Urothelium cell line (cell line): ENCODE results near the gene TIMM23B.
"Not testable (repeated sequence)": the region's sequence is repeated elsewhere in the genome, so short reads cannot be mapped to it uniquely, and the experiment has no call there.

ENCODE experiments used
- DNase-seq: peaks from one replicate; pipeline ENCODE4 v3.0.0; 2011; ENCODE audit warnings: low spot score, mixed read lengths
- FAIRE-seq: peaks from 2 replicates; lab custom pipeline; 2011; peaks lifted over from hg19 to GRCh38; lab: Jason Lieb, UNC

Gene TIMM23B

GRCh38 chr10:49972094-49972493 lies 30.2 kb downstream of the TIMM23B start:
- DNase-seq, FAIRE-seq: not testable (repeated sequence)

GRCh38 chr10:49977756-49978155 lies 35.9 kb downstream of the TIMM23B start:
- DNase-seq, FAIRE-seq: not testable (repeated sequence)

GRCh38 chr10:49987207-49987606 lies 45.4 kb downstream of the TIMM23B start:
- DNase-seq, FAIRE-seq: not testable (repeated sequence)

- not testable (repeated sequence) for FAIRE-seq, DNase-seq
Measured at GRCh38 chr10:49988376-49988775, 46.5 kb downstream of the TIMM23B start, which contains the start of gene AGAP6. Gene AGAP6 (plus strand): TSS chr10:49988406. CDS start chr10:49988716, 310 bp downstream.

- FAIRE-seq, DNase-seq: not testable (repeated sequence)
Measured at GRCh38 chr10:49995321-49995720, 53.5 kb downstream of the TIMM23B start.

- not testable (repeated sequence) for DNase-seq, FAIRE-seq
Measured at GRCh38 chr10:50014024-50014423, 72.2 kb downstream of the TIMM23B start.

GRCh38 chr10:50015596-50016220 lies 73.9 kb downstream of the TIMM23B start:
- not testable (repeated sequence) for FAIRE-seq, DNase-seq

- FAIRE-seq, DNase-seq: not testable (repeated sequence)
Measured at GRCh38 chr10:50016926-50017325, 75.1 kb downstream of the TIMM23B start.

GRCh38 chr10:50017646-50018045 lies 75.8 kb downstream of the TIMM23B start:
- FAIRE-seq, DNase-seq: not testable (repeated sequence)

- FAIRE-seq, DNase-seq: not testable (repeated sequence)
Measured at GRCh38 chr10:50019279-50019678, 77.4 kb downstream of the TIMM23B start.

- DNase-seq, FAIRE-seq: not testable (repeated sequence)
Measured at GRCh38 chr10:50020451-50021024, 78.7 kb downstream of the TIMM23B start.

- no peak for FAIRE-seq
- no peak for DNase-seq
Measured at GRCh38 chr10:50021646-50022045, 79.8 kb downstream of the TIMM23B start.
